Lower leg skin (tissue), 4 donors: ENCODE data around the gene PHACTR2. TPM values are rescaled to one million over a fixed set of nuclear protein-coding genes. Genes with fewer than 3 reads are reported as not detected.

Experiments used
- DNase-seq, 2 donors: peaks; one replicate each; pipeline ENCODE4 v3.0.0-alpha.2; 2019; ENCODE audit warnings: low spot score in 2 of 2
- H3K4me3 ChIP-seq: fragments of 200-600 bp; sonication (generic); 2 replicates; pipeline ENCODE4 v1.5.1; 2017; ENCODE audit warnings: mild to moderate bottlenecking, low read depth; ENCODE audit not compliant: poor library complexity, severe bottlenecking
- POLR2A ChIP-seq, 2 donors: fragments of 450-650 bp; IDR thresholded peaks; one replicate each; pipeline ENCODE4 v1.6.1; 2016 to 2017; ENCODE audit warnings: antibody characterized with exemption in 2 of 2, mild to moderate bottlenecking in 1 of 2, moderate library complexity in 1 of 2
- whole genome bisulfite sequencing, 2 donors: methylation state at CpG; one replicate each; pipeline ENCODE4 v1.1.5; 2018; 5-methylcytosine and 5-hydroxymethylcytosine counted together
- intact Hi-C: fragments of 100-400 bp; cut with DNase I; formaldehyde crosslinking; loops from one replicate; pipeline ENCODE4 v1.15.0; 2023; ENCODE audit warnings: low total_unique reads
- total RNA-seq, 4 donors: library from RNA; depleted of rRNA; stranded (reverse); fragments of >200 nt; gene quantifications; one replicate each; pipeline ENCODE4 v1.1.0, GENCODE V29; 2016
- TF ChIP-seq, protein P1 (sequence below), 3 donors: fragments of 450-650 bp; IDR thresholded peaks; one replicate each; pipeline ENCODE4 v1.5.1; 2016; ENCODE audit warnings: antibody characterized with exemption in 3 of 3, mild to moderate bottlenecking in 3 of 3, moderate library complexity in 2 of 3

The PHACTR2 gene
- total RNA-seq, 4 donors from 2014 or later = 9.4 to 24.5 (median 15.2) TPM

DNA sequence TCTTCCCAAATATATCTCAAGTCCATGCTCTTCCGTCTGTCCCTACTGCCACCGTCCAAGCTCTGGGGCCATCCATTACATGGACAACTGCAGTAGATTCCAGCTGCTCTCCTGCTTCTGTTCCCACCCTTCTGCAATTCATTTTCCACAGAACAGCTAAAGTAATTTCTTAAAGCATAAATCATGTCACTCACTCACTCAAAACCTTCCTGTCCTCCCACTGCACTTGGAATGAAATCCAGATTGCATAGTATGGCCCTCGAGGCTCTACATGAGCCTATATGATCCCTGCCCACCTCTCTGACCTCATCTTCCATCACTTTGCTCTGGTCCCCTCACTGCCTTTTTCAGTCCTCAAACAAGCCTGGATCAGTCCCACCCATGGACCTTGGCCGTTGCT lies 10.9 kb downstream of the PHACTR2 start:
- intact Hi-C loops = no loop called here
- 74 to 75% methylated on average over 4 of the region's 4 CpGs for WGBS, 2 donors
- no peak overlapping the region for H3K4me3 ChIP-seq
- no peak for DNase-seq
- TF ChIP-seq, protein P1, sequence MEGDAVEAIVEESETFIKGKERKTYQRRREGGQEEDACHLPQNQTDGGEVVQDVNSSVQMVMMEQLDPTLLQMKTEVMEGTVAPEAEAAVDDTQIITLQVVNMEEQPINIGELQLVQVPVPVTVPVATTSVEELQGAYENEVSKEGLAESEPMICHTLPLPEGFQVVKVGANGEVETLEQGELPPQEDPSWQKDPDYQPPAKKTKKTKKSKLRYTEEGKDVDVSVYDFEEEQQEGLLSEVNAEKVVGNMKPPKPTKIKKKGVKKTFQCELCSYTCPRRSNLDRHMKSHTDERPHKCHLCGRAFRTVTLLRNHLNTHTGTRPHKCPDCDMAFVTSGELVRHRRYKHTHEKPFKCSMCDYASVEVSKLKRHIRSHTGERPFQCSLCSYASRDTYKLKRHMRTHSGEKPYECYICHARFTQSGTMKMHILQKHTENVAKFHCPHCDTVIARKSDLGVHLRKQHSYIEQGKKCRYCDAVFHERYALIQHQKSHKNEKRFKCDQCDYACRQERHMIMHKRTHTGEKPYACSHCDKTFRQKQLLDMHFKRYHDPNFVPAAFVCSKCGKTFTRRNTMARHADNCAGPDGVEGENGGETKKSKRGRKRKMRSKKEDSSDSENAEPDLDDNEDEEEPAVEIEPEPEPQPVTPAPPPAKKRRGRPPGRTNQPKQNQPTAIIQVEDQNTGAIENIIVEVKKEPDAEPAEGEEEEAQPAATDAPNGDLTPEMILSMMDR (IDR thresholded peaks at IDR 0.05) = no peak
- TF ChIP-seq POLR2A (IDR thresholded peaks at IDR 0.05) = no peak

DNA sequence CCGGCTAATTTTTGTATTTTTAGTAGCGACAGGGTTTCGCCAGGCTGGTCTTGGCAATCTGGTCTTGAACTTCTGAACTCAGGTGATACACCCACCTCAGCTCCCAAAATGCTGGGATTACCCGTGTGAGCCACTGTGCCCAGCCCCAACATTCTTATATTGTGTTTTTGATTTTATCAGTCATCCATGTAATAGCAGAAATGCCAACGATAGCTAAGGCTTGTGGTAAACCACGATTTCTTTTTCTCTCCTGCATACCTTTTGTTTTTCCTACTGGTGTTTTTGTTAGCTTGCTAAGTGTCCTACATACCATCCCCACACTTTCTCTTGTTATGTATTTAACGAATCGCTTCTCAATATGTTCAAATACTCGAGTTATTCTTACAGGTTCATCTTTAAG lies 12.1 kb downstream of the PHACTR2 start:
- WGBS, 2 donors = 69 to 72% methylated on average over 9 of the region's 9 CpGs
- TF ChIP-seq, protein P1 (IDR thresholded peaks at IDR 0.05) = no peak
- no peak for TF ChIP-seq POLR2A (IDR thresholded peaks at IDR 0.05)
- intact Hi-C loops = no loop called here
- no peak overlapping the region for H3K4me3 ChIP-seq
- DNase-seq = no peak

DNA sequence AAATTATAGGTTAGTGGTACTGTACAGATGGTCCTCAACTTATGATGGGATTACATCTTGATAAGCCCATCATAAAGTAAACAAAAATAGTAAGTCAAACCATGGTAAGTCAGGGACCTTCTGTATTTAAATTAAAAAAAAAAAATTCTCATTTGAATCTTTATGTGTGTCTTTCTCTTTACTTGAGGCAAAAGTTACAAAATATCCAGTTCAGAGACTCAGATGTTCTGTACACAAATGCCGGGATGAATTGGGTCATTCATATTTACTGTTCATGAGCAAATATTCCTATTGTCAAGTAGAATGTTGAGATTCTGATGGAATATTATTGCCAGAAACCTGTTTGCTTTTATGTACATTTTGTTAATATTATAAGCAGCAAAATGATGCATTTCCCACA lies 13.4 kb downstream of the PHACTR2 start:
- intact Hi-C loops = no loop called here
- DNase-seq = no peak
- H3K4me3 ChIP-seq = no peak overlapping the region
- TF ChIP-seq POLR2A (IDR thresholded peaks at IDR 0.05) = no peak
- TF ChIP-seq, protein P1 (IDR thresholded peaks at IDR 0.05) = no peak
- WGBS, 2 donors = 90 to 92% methylated on average over 1 of the region's 1 CpG

DNA sequence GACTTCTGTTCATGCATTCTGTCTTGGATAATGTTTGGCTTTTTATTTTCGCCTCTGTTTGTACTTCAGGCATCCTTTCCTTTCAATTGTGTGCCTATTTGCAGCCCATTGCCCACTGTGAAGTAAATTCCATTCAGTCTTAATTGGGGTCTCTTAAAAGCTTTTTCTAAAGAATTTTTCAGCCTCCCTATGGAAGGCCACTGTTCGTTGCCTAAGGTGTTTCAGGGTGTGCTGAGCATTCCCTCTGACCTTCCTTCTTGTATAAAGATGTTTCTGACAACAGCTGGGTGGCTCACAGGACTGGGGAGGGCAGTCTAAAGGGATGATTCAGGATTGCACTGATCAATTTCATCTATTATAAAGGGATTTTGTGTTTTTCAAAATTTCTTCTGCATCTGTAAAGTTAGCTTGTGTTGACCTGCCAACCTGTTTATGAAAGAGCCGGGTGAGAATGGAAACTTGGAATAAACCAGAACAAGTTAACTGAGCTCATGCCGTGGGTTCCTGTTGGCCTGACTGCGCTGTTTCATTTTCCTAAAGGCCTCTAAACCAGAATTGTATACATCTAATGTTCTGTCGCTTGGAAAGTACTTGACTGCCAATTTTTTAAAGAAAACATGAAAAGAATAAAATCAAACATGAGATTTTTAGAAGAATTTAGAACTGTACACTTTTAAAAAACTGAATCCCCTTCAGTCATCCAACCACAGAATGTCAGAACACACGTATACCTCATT lies 14.3 kb downstream of the PHACTR2 start:
- intact Hi-C loops = no loop called here
- H3K4me3 ChIP-seq = no peak overlapping the region
- 81 to 84% methylated on average over 7 of the region's 7 CpGs for WGBS, 2 donors
- no peak for DNase-seq
- no peak for TF ChIP-seq POLR2A (IDR thresholded peaks at IDR 0.05)
- TF ChIP-seq, protein P1 (IDR thresholded peaks at IDR 0.05) = no peak

DNA sequence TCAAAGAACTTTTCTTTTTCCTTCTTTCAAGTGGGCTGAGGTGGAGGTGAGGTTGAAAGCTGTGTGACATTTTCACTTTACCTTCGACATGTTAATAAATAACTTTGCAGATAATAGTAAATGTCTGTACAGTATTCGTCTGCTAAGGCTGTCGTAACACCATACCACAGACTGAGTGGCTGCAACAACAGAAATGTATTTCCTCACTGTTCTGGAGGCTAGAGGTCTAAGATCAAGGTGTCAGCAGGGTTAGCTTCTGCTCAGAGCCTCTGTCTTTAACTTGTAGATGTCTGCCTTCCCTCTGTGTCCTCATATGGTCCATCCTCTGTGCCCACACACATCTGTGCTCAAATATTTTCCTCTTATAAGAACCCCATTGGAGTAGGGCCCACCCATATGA lies 14.9 kb downstream of the PHACTR2 start:
- WGBS, 2 donors = 88 to 96% methylated on average over 3 of the region's 3 CpGs
- TF ChIP-seq, protein P1 (IDR thresholded peaks at IDR 0.05) = no peak
- no peak for TF ChIP-seq POLR2A (IDR thresholded peaks at IDR 0.05)
- DNase-seq = no peak
- no peak overlapping the region for H3K4me3 ChIP-seq
- intact Hi-C loops = no loop called here

DNA sequence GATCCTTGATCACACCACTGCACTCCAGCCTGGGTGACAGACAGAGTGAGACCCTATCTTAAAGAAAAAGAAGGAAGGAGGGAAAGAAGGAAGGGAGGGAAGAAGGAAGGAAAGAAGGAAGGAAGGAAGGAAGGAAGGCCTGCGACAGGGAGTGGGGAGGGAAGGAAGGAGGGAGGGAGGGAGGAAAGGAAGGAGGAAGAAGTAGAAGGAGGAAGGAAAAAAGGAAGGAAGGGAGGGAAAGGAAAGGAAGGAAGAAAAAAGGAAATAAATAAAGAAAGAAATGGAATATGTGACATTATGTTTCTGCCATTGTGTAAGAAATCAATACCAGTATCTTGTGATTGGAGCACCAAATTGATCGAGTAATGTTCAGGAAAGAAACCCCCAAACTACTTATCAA lies 16.2 kb downstream of the PHACTR2 start:
- no peak for DNase-seq
- WGBS, 2 donors = 88 to 93% methylated on average over 2 of the region's 2 CpGs
- intact Hi-C loops = no loop called here
- no peak overlapping the region for H3K4me3 ChIP-seq
- TF ChIP-seq, protein P1 (IDR thresholded peaks at IDR 0.05) = no peak
- TF ChIP-seq POLR2A (IDR thresholded peaks at IDR 0.05) = no peak
